ENCODE data around the gene NUP188.

The NUP188 gene

GRCh38 chr9:129007035-129007765 is 59.7 kb downstream of the NUP188 start:
- no peak for DNase-seq (ENCODE audit: low read depth)

DNA sequence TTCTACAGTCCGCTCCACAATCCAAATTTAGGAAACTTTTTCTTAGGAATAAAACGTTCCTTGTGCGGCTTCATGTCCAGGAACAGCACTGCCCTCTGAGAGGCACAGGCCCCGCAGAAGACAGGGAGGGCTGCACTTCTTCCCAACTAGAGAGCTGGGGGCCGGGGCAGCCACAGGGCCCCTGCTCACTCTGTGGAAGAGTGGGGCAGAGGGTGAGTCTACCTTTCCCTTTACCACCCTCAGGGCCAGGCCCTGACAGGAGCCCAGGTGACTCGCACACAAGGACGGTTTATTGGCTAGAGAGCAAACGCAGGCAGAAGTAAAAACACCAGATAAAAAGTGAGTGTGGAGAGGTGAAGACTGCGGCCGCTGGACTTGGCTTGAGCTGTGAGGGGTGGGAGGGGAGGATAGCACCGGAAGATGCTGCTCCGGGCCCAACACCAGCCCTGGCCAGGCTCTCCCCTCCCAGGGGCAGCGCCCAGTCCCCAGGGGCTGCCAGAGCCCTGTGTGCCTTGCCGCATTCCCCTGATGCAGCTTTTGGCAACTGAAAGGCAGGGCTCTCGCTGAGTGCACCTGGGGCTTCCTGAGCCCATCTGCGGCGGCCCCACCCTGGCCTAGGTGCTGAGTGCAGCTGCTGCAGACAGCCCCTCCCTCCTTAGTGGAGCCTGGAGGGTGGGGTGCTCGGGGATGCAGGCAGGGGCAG is 60.4 kb downstream of the NUP188 start:
- DNase-seq (ENCODE audit: low read depth): no peak

DNA sequence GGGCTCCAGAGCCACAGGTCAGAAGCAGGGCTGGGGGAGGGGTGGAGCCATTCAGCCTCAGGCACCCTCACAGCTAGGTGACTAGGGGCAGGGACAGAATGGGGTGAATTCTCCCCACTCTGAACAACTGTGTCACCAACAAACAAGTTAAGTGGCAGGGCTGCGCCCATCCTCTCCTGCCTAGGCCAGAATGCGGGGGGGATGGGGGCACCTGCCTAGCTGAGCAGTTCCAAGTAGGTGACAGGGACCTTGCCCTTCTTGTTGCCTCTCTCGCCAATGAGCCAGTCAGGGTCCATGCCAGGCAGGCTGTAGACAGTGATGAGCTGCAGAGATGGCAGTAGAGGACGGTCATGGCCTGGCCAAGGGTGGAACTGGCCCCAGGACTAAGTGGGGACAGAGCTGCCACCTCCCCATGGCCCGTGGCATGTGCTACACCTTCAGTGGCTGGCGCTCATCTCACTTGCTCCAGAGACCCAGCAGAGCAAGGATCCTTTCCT is 61.0 kb downstream of the NUP188 start:
- no peak for DNase-seq (ENCODE audit: low read depth)

- no peak for DNase-seq (ENCODE audit: low read depth)
Observed at GRCh38 chr9:129008986-129009583, 61.6 kb downstream of the NUP188 start.

GRCh38 chr9:129009584-129010141 is 62.2 kb downstream of the NUP188 start:
- DNase-seq (ENCODE audit: low read depth): no peak

GRCh38 chr9:129010267-129010975 is 62.9 kb downstream of the NUP188 start:
- DNase-seq (ENCODE audit: low read depth): no peak

GRCh38 chr9:129011170-129011569 is 63.7 kb downstream of the NUP188 start:
- no peak for DNase-seq (ENCODE audit: low read depth)

GRCh38 chr9:129011761-129012181 is 64.3 kb downstream of the NUP188 start:
- no peak for DNase-seq (ENCODE audit: low read depth)

DNA sequence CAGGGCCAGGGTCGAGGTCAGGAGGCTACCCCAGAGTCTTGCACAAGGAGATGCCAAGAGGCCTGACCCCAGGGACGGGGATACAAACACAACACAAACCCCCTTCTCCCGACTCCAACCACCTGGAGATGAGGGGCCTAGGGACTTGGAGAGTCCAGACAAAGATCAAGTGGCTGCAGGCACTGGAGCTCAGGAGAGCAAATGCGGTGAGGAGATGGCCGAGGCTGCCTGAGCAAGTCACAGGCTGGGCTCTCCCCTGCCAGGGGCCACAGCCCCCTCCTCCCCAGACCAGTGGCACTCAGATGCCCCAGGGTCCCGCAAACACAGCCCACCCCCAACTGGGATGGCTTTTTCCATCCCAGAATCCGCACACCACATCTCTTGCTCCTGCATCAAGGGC is 64.8 kb downstream of the NUP188 start:
- no peak for DNase-seq (ENCODE audit: low read depth)

DNA sequence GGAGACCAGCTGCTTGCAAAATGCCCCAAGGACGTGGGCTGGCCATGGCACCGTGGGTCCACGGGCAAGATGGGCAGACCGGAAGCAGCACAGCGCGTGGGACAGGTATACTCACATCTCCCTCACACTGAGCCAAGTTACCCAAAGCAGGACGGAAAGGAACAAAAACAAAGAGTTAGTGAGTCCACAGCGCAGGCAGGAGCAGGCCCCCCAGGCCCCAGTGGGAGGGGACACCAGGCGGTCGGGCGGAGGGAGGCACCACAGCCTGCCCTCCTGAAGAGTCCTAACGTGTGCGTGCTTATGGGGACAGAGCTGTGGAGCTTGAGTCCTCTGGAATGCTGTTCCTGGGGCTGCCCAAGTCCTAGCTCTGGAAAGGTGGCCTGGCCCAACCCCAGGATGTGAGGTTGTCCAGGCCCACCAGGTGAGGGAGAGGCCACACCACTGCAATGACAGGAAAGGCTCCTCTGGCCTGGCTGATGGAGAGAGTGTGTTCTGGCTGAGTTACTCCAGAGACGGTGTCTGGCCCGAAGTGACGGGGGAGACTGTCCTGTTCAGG is 65.5 kb downstream of the NUP188 start:
- no peak for DNase-seq (ENCODE audit: low read depth)

- no peak for DNase-seq (ENCODE audit: low read depth)
Observed at GRCh38 chr9:129013674-129014073, 66.2 kb downstream of the NUP188 start.

- DNase-seq (ENCODE audit: low read depth): no peak
Observed at GRCh38 chr9:129014124-129014523, 66.6 kb downstream of the NUP188 start.

- DNase-seq (ENCODE audit: low read depth): no peak
Observed at GRCh38 chr9:129014608-129015007, 67.1 kb downstream of the NUP188 start.

GRCh38 chr9:129021091-129021490 is 73.6 kb downstream of the NUP188 start:
- DNase-seq (ENCODE audit: low read depth): no peak

- DNase-seq (ENCODE audit: low read depth): no peak
Observed at GRCh38 chr9:129022037-129022436, 74.5 kb downstream of the NUP188 start.

- DNase-seq (ENCODE audit: low read depth): no peak
Observed at GRCh38 chr9:129023036-129023907, 75.8 kb downstream of the NUP188 start.

- no peak for DNase-seq (ENCODE audit: low read depth)
Observed at GRCh38 chr9:129023908-129024233, 76.4 kb downstream of the NUP188 start.

DNA sequence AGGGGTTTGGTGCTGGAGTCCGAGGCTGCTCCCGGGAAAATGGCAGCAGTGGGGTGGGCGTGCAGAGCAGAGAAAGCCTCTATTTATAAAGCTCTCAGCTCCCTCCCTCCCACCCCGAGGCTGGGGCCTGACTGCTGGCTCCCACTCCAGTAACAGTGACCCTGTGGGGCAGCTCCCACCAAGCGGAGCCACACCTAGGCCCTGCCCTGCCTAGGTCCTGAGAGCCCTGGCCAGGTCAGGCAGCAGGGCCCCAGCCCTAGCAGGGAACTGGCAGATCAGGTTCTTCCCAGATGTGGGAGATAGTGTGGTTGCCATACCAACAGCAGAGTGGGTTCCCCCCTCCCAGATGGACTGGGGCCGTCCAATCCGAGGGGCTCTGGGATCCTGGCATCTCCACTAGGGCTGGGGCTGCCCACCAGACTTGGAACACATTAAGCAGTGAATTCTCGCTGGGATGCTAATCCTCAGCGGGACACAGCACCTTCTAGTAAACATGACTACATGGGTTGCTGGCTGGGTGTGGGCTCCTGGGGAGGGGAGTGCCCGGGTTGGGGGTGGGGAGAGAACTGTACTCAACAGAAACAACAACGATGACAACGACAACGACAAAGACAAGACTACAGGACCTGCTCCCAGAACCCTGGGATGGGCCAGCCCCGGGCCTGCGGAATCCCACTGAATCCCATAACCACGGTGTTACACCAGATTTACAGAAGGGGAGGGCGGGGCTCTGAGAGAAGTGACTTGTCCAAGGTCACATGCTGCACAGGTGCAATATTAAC is 79.1 kb downstream of the NUP188 start:
- DNase-seq (ENCODE audit: low read depth): no peak

DNA sequence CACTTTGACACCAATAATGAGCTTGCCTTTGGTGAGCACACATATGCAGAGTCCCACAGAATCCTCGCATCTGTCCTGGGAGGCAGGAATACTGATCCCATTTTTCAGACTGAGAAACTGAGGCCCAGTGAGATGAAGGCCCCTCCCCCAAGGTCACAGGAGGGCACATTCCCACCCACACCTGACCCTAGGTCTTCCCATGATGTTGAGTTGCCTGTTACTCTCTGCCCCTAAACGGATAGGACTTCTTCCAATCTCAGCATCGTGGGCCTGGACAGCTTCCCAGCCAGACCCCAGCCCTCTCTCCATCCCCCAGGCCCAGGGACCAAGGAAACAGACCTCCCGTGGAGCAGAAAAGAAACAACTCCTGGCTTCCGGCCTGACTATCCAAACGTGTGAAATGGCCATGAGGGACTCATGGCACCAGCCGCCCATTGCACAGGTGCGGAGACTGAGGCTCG is 79.8 kb downstream of the NUP188 start:
- DNase-seq (ENCODE audit: low read depth): no peak

GRCh38 chr9:129027685-129028191 is 80.2 kb downstream of the NUP188 start:
- no peak for DNase-seq (ENCODE audit: low read depth)

Data from T-helper 22 cell (primary cell).